Activated naive CD8-positive, alpha-beta T cell treated with anti-CD3 and anti-CD28 coated beads for 36 hours (primary cell): ENCODE results near the gene KANSL1L. TPM values are rescaled to one million over a fixed set of nuclear protein-coding genes. Genes with fewer than 3 reads are reported as not detected.
"Not testable (repeated sequence)": the region's sequence is repeated elsewhere in the genome, so short reads cannot be mapped to it uniquely, and the experiment has no call there.

Experiments used
- DNase-seq: peaks from one replicate; pipeline ENCODE4 v3.0.0; 2021
- H3K27ac Mint-ChIP-seq: one replicate; pipeline ENCODE4 v1.8.0; 2022; ENCODE audit warnings: mild to moderate bottlenecking, moderate library complexity, mixed read lengths
- H3K27me3 Mint-ChIP-seq: one replicate; pipeline ENCODE4 v1.8.0; 2022; ENCODE audit warnings: mild to moderate bottlenecking, mixed read lengths
- H3K36me3 Mint-ChIP-seq: one replicate; pipeline ENCODE4 v1.8.0; 2021; ENCODE audit warnings: mild to moderate bottlenecking, mixed read lengths
- H3K4me1 Mint-ChIP-seq: one replicate; pipeline ENCODE4 v1.8.0; 2021; ENCODE audit warnings: mixed read lengths
- H3K4me3 Mint-ChIP-seq: one replicate; pipeline ENCODE4 v1.8.0; 2022; ENCODE audit warnings: mild to moderate bottlenecking, moderate library complexity, mixed read lengths
- H3K9me3 Mint-ChIP-seq: one replicate; pipeline ENCODE4 v1.8.0; 2022; ENCODE audit warnings: mixed read lengths
- total RNA-seq, 2 experiments: library from RNA; stranded (reverse); gene quantifications; one replicate each; pipeline ENCODE4 v1.2.3, GENCODE V29; 2021

KANSL1L gene
- total RNA-seq, 2 experiments from 2014 or later = 2.6 to 3.7 TPM

DNA sequence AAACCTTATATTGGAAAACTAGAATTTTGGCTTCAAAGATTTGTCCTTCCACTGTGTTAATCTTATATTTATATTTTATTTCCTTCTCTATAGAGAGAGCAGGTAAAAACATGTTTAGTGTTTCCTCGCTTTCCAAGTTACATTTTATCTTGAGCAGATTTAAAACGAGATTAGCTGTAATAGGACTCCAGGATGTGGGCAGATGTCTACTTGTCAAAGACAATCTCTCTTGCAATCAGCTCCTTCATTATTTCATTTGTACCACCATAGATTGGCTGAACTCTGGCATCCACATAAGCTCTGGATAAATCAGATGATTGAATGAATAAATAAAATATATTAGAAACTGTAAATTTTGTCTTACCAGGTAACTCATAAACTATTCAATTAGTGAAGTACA lies 17.5 kb upstream of the KANSL1L start:
- H3K4me1 Mint-ChIP-seq = peaks cover 4% of the 10 kb centered on the region
- peaks cover 26% of the 10 kb centered on the region for H3K9me3 Mint-ChIP-seq
- peaks cover 15% of the 10 kb centered on the region for H3K36me3 Mint-ChIP-seq
- no peak overlapping the region for H3K4me3 Mint-ChIP-seq
- no peak for DNase-seq
- no peaks in the 10 kb centered on the region for H3K27me3 Mint-ChIP-seq
- no peak overlapping the region for H3K27ac Mint-ChIP-seq

DNA sequence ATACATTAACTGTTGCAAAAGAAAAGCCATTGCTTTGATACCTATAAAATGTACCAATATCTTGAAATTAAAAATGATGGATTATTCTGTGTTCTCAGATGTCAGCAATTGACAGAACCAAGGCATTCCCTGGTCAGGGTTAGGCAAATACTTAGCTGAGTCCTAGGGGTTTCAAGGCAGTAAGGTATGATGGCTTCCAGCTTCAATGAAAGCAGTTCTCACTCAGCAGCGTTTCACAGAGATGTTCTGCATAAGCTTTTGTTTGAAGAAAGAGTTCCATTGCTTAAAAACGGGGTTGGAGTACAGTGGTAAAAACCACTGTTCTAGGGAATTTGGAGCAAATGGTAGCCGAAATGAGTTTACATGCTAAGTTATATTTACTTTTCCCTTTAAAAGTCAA lies 17.0 kb upstream of the KANSL1L start:
- H3K4me3 Mint-ChIP-seq = no peak overlapping the region
- peaks cover 6% of the 10 kb centered on the region for H3K4me1 Mint-ChIP-seq
- H3K27ac Mint-ChIP-seq = no peak overlapping the region
- no peak for DNase-seq
- peaks cover 18% of the 10 kb centered on the region for H3K36me3 Mint-ChIP-seq
- peaks cover 30% of the 10 kb centered on the region for H3K9me3 Mint-ChIP-seq
- H3K27me3 Mint-ChIP-seq = no peaks in the 10 kb centered on the region

DNA sequence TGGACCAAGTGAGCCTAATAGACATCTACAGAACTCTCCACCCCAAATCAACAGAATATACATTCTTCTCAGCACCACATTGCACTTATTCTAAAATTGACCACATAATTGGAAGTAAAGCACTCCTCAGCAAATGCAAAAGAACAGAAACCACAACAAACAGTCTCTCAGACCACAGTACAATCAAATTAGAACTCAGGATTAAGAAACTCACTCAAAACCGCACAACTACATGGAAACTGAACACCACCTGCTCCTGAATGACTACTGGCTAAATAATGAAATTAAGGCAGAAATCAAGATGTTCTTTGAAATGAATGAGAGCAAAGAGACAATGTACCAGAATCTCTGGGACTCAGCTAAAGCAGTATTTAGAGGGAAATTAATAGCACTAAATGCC lies 12.7 kb upstream of the KANSL1L start:
- Mint-ChIP-seq H3K9me3 (peaks cover 37% of the 10 kb centered on the region), H3K4me1 (peaks cover 17% of the 10 kb centered on the region), H3K36me3 (peaks cover 25% of the 10 kb centered on the region)
- not testable (repeated sequence) for H3K4me3 Mint-ChIP-seq, H3K27ac Mint-ChIP-seq, DNase-seq, H3K27me3 Mint-ChIP-seq

DNA sequence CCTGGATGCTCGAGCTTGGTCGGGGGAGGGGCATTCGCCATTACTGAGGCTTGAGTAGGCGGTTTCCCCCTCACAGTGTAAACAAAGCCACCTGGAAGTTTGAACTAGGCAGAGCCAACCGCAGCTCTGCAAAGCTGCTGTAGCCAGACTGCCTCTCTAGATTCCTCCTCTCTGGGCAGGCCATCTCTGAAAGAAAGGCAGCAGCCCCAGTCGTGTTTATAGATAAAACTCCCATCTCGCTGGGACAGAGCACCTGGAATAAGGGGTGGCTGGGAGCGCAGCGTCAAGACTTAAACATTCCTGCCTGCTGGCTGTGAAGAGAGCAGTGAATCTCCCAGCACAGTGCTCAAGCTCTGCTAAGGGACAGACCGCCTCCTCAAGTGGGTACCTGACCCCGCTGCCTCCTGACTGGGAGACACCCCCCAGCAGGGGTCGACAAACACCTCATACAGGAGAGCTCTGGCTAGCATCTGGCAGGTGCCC lies 10.4 kb upstream of the KANSL1L start:
- Mint-ChIP-seq H3K4me1 (peaks cover 17% of the 10 kb centered on the region), H3K36me3 (peaks cover 25% of the 10 kb centered on the region), H3K27ac (peak overlapping the region; percentile 8), H3K9me3 (peaks cover 41% of the 10 kb centered on the region), H3K4me3 (peak overlapping the region; percentile 34)
- H3K27me3 Mint-ChIP-seq = not testable (repeated sequence)
- DNase-seq = peak; percentile 14

DNA sequence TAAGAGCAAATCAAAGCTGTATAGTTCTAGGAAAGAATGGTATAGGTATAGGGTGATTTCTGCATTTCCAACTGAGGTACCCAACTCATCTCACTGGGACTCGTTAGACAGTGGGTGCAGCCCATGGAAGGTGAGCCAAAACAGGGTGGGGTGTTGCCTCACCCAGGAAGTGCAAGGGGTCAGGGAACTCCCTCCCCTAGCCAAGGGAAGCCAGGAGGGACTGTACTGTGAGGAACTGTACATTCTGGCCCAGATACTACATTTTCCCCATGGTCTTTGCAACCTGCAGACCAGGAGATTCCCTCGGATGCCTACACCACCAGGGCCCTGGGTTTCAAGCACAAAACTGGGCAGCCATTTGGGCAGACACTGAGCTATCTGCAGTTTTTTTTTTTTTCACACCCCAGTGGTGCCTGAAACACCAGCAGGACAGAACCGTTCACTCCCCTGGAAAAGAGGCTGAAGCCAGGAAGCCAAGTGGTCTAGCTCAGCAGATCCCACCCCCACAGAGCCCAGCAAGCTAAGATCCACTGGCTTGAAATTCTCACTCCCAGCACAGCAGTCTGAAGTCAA lies 9.9 kb upstream of the KANSL1L start:
- not testable (repeated sequence) for DNase-seq, H3K27me3 Mint-ChIP-seq
- peak overlapping the region; percentile 8 for H3K27ac Mint-ChIP-seq
- H3K4me3 Mint-ChIP-seq = peak overlapping the region; percentile 34
- H3K9me3 Mint-ChIP-seq = peaks cover 36% of the 10 kb centered on the region
- H3K4me1 Mint-ChIP-seq = peaks cover 17% of the 10 kb centered on the region
- H3K36me3 Mint-ChIP-seq = peaks cover 25% of the 10 kb centered on the region

DNA sequence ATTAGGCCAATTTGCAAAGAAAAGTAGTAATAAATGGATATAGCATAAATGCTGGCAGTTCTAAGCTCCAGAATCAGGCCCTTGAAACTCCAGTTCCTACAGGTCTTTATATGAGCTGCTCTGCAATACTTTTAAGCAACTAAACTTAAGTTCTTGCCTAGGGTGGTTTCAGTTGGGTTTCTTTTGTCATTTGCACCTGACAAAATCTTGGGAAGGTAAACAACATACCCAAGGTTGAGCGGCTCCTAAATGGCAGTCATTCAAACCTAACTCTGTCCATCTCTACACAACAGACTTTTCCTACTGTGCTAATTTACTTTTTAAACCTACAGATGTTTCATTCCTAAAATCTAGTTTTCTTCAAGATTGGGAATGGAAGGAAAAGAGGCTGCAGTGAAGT lies 9.3 kb upstream of the KANSL1L start:
- no peak for DNase-seq
- no peak overlapping the region for H3K4me3 Mint-ChIP-seq
- no peak overlapping the region for H3K27ac Mint-ChIP-seq
- peaks cover 25% of the 10 kb centered on the region for H3K36me3 Mint-ChIP-seq
- H3K27me3 Mint-ChIP-seq = no peaks in the 10 kb centered on the region
- H3K9me3 Mint-ChIP-seq = peaks cover 30% of the 10 kb centered on the region
- H3K4me1 Mint-ChIP-seq = peaks cover 17% of the 10 kb centered on the region

DNA sequence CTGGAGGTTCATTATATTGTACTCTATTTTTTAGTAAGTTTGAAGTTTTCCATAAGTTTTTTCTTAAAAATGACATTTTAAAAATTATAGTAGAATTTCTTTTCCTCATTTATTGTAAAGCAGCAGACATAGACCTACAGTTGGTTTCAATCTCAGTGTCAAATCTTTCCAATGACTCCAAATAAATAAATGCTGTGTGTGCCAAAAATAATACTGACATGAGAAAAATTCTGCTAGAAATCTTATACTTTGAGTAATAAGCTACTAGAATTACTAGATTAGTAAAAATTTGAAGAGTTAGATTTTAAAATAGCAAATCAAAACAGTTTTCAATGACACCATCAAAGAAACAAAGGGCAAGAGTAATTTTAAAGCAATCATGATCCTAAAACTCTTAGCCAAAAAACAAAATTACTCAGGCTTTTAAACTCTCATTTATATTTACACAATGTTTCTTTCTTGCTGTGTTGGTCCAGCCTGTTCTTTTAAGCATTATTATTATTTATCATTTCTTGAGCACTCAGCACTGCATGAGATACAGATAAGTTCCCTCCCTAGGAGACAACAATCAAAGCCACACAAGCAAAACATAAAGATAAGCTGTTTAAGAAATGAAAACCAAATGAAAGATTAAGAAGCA lies 8.3 kb upstream of the KANSL1L start:
- no peak for DNase-seq
- Mint-ChIP-seq H3K9me3 (peaks cover 22% of the 10 kb centered on the region), H3K36me3 (peaks cover 17% of the 10 kb centered on the region), H3K4me1 (peaks cover 17% of the 10 kb centered on the region), H3K4me3 (no peak overlapping the region), H3K27ac (no peak overlapping the region), H3K27me3 (no peaks in the 10 kb centered on the region)

DNA sequence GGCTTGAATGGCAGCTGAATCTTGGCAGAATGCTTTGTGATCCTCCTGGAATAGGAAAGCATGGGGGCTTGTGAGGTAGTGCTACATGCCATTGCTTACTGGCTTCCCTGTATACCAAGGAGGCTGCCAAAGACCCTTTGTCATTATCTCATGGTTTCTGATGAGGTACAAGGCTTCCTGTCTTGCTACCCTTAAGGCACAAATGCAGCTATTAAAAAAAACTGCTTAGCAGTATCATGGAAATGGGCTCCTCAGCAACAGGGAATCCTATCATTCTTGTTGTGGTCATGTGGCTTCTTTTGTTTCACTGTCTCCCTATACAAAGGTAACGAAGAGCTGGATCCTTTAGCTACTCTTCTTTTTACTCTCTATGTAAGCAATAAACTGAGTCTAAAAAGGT lies 6.6 kb upstream of the KANSL1L start:
- peaks cover 8% of the 10 kb centered on the region for H3K9me3 Mint-ChIP-seq
- no peak for DNase-seq
- peaks cover 10% of the 10 kb centered on the region for H3K4me1 Mint-ChIP-seq
- H3K27me3 Mint-ChIP-seq = no peaks in the 10 kb centered on the region
- H3K36me3 Mint-ChIP-seq = peaks cover 5% of the 10 kb centered on the region
- no peak overlapping the region for H3K27ac Mint-ChIP-seq
- no peak overlapping the region for H3K4me3 Mint-ChIP-seq

DNA sequence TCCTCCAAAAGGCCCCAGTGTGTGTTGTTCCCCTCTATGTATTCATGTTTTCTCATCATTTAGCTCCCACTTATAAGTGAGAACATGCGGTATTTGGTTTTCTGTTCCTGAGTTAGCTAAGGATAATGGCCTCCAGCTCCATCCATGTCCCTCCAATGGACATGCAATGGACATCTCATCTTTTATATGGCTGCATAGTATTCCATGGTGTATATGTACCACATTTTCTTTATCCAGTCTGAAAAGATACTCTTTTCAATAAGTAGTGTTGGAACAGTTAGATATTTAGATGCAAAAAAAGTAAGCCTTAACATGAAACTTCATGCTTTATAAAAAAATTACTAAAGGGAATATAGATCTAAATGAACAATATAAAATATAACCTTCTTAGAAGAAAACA lies 5.9 kb upstream of the KANSL1L start:
- not testable (repeated sequence) for H3K36me3 Mint-ChIP-seq, H3K27me3 Mint-ChIP-seq, H3K27ac Mint-ChIP-seq, H3K4me3 Mint-ChIP-seq, DNase-seq, H3K9me3 Mint-ChIP-seq
- H3K4me1 Mint-ChIP-seq = peaks cover 10% of the 10 kb centered on the region

DNA sequence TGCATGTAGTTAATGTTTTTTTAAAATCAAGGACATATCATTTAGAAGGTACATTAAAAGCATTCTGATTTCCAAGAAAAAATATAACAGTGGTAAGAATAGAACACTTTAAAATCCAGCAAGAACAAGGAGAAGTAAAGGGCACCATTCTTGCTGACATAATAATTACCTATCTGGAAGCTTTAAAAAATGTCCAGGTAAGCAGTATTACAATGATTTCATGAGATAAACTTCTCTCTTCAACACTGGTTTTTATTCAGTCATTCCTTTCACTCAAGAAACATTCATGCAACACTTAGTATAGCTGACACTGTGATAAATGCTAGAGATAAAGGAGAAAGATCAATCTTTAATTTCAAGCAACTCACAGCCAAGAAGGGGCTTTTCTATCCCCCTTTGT lies 2.9 kb upstream of the KANSL1L start:
- DNase-seq = no peak
- Mint-ChIP-seq H3K27me3 (no peaks in the 10 kb centered on the region), H3K4me3 (no peak overlapping the region), H3K27ac (no peak overlapping the region), H3K4me1 (peaks cover 15% of the 10 kb centered on the region), H3K9me3 (peaks cover 4% of the 10 kb centered on the region), H3K36me3 (no peaks in the 10 kb centered on the region)

DNA sequence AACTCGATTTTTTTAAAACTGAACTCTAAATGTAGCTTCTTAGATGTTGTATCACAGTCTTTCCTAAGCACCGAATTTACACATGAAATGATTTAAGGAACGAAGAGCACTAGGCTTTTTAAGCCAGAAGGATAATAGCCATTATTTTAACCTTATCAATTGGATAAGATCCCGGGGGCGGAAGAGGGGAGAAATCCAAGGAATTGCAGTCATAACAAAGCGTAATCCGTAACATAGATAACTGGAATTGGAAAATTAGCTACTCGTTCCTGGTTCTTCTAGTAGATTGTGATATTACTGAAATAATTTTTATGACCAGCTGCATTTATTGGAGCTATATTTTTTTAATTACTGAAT lies 988 bp upstream of the KANSL1L start:
- peaks cover 28% of the 10 kb centered on the region for H3K4me1 Mint-ChIP-seq
- H3K4me3 Mint-ChIP-seq = peak overlapping the region; percentile 80
- H3K36me3 Mint-ChIP-seq = no peaks in the 10 kb centered on the region
- DNase-seq = no peak
- H3K27me3 Mint-ChIP-seq = no peaks in the 10 kb centered on the region
- H3K9me3 Mint-ChIP-seq = peaks cover 4% of the 10 kb centered on the region
- H3K27ac Mint-ChIP-seq = no peak overlapping the region

DNA sequence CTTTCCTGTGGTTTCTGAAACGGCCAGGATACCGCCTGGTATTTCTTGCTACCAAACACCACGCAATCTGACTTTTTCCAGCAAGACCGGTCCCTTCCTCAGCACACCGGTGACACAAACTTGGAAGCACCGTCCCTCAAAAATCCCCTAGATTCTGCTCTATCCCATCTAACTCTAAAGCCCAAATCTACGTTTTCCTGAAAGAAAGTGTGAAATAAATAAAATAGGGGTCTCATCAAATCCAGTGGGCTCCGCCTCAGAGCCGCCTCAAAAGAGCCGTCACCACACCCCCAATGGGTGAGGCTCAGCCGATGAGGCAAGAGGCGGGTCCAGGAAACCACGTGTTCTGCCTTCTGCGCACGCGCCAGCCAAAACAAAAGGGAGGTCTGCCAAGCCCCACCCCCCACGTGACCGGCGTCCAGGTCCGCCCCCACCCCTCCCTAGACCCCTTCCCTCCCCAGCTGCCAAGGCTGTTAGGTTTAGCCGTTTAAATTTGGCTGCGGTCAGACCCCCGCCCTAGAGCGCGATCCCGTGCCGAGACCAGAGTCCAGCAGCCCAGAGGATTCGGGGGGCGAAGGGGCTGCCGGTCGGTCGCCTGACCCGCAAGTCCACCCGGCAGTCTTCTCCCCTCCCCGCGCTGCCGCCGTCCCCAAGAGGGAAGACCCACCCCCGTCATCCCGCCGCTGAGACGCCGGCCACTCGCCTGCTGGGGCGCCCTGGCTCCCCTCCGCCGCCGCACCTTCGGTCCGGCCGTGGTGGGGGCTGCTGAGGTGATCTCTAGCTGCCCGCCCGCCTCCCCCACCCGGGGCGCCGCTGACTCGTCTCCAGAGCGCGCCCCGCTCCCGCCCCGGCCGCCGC lies 534 bp downstream of the KANSL1L start:
- Mint-ChIP-seq H3K4me3 (peak overlapping the region; percentile 91), H3K9me3 (no peaks in the 10 kb centered on the region), H3K4me1 (peaks cover 33% of the 10 kb centered on the region), H3K27ac (peak overlapping the region; percentile 99), H3K36me3 (no peaks in the 10 kb centered on the region), H3K27me3 (no peaks in the 10 kb centered on the region)
- DNase-seq = peak; percentile 95

DNA sequence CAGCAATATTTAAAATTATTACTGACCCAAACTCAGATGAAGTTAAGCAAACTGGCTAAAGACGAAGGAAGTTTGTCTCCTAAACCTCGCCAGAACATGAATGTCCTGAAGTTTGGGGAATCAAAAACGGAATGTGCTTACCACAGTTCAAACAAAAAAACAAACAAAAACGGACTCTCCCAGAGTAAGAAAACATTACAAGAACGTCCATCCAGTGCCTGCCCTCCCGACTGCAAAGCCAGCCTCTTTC lies 1.1 kb downstream of the KANSL1L start:
- Mint-ChIP-seq H3K36me3 (no peaks in the 10 kb centered on the region), H3K4me3 (peak overlapping the region; percentile 91), H3K4me1 (peaks cover 33% of the 10 kb centered on the region), H3K27me3 (no peaks in the 10 kb centered on the region), H3K9me3 (no peaks in the 10 kb centered on the region), H3K27ac (peak overlapping the region; percentile 99)
- no peak for DNase-seq

DNA sequence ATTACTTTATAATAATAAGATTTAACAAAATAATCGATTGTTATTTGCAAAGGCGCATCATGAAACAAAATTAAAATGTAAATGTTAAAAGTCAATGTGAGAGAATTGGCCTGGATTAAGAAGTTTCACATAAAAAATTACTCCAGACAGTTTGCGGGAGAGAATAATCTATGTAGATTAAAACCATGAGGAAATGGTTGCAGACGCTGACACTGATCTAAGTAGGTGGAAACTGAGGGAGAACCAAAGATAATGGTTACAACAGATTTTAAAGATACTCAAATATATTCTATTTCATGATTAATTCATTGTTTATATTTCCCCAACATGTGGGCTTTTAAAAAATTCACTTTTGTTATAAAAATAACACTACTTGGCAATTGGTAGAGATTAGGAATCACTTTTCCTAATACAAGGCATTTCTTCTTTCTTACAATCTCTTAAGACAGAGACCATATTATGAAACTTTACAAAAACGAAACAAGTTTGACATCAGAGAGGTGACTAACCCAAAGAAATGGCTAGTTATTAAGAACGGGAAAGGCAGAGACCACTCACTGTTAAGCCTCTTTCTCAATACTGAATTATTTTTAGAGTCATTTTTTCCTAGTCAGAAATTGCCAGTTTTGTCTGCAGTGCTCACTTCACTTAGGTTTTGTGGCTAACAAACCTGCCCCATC lies 1.6 kb downstream of the KANSL1L start:
- Mint-ChIP-seq H3K36me3 (no peaks in the 10 kb centered on the region), H3K9me3 (no peaks in the 10 kb centered on the region), H3K4me1 (peaks cover 33% of the 10 kb centered on the region), H3K27ac (peak overlapping the region; percentile 99), H3K27me3 (no peaks in the 10 kb centered on the region), H3K4me3 (peak overlapping the region; percentile 91)
- DNase-seq = peak; percentile 1

DNA sequence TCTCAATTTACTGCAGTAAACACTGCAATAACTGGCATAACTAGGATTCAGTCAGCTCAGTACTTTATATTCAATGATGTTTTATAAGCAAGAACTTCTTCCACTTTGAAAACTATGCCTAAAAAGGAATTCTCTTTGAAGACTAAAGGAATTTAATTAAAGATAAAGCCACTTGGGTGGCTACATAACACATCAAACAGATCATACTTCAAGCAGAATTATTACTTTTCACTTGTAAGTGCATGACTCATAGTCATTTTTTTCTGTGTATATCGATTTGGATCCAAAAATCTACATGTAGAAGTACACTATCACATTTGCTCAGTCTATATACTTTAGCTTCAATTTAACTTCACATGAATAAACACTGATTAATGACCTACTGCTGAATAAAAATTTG lies 4.0 kb downstream of the KANSL1L start:
- Mint-ChIP-seq H3K27me3 (no peaks in the 10 kb centered on the region), H3K4me3 (no peak overlapping the region), H3K9me3 (peaks cover 5% of the 10 kb centered on the region), H3K27ac (no peak overlapping the region), H3K4me1 (peaks cover 45% of the 10 kb centered on the region), H3K36me3 (peaks cover 5% of the 10 kb centered on the region)
- no peak for DNase-seq
